K562 (cell line): Measurements from ENCODE around the gene PSME4. TPM values are rescaled to one million over a fixed set of nuclear protein-coding genes. Genes with fewer than 3 reads are reported as not detected.
"Not testable (repeated sequence)": the region's sequence is repeated elsewhere in the genome, so short reads cannot be mapped to it uniquely, and the experiment has no call there.

ENCODE experiments used
- ATAC-seq: fragments of 200-7000 bp; cut with Tn5 transposase; 3 replicates; pipeline ENCODE4 v1.9.1; 2020; ENCODE audit warnings: moderate library complexity
- BruUV-seq: library from RNA; stranded (reverse); fragments of 400-500 nt; replicated peaks from 2 replicates; lab custom pipeline; 2021; lab: Mats Ljungman, UMichigan
- CTCF ChIA-PET: fragments of 300-600 bp; formaldehyde crosslinking; extraction: SDS; loops from one replicate; lab custom pipeline; 2021; ENCODE audit warnings: low intra/inter-chr PET ratio; lab: Yijun Ruan, JAX
- POLR2A ChIA-PET: fragments of 300-600, 350-650 bp; sonication (Branson Sonifier 250); formaldehyde crosslinking; extraction: SDS; loops from one replicate; lab custom pipeline; 2021; ENCODE audit warnings: antibody characterized with exemption, inconsistent platforms; lab: Yijun Ruan, JAX
- DNase-seq, 4 experiments: peaks; one replicate each; pipeline versions ENCODE4 v3.0.0 to v3.0.0-alpha.2; 2011 to 2018; ENCODE audit warnings: low spot score in 3 of 4, mixed read lengths in 3 of 4; ENCODE audit errors: extremely low read depth in 1 of 4
- FAIRE-seq: peaks from 2 replicates; lab custom pipeline; 2011; peaks lifted over from hg19 to GRCh38; lab: Jason Lieb, UNC
- H2AFZ ChIP-seq: 2 replicates; pipeline ENCODE4 v1.6.0; 2011; ENCODE audit warnings: low read depth, low read length, control low read depth, inconsistent platforms
- H3K27ac ChIP-seq: fragments of 200-600 bp; 3 replicates; pipeline ENCODE4 v1.8.0; 2011; ENCODE audit warnings: low read depth, mild to moderate bottlenecking, control low read depth, inconsistent platforms, low read length, moderate library complexity, mixed read lengths; ENCODE audit errors: extremely low read depth
- H3K27me3 ChIP-seq, 2 experiments: fragments of 300-600 bp in 1 of 2; 2 replicates in 1 of 2; 3 replicates in 1 of 2; pipeline versions ENCODE4 v1.6.0 to v1.8.0; 2011; ENCODE audit warnings: inconsistent platforms in 2 of 2, low read length in 2 of 2, mild to moderate bottlenecking in 1 of 2, mixed read lengths in 1 of 2, moderate library complexity in 1 of 2; ENCODE audit not compliant: control insufficient read depth in 2 of 2, insufficient read depth in 2 of 2
- H3K36me3 ChIP-seq: fragments of 300-600 bp; 3 replicates; pipeline ENCODE4 v1.8.0; 2011; ENCODE audit warnings: mild to moderate bottlenecking, low read length, inconsistent platforms; ENCODE audit not compliant: control insufficient read depth, insufficient read depth
- H3K4me1 ChIP-seq, 2 experiments: fragments of 200-600 bp in 1 of 2; replicated peaks in 1 of 2; 2 replicates in 1 of 2; 3 replicates in 1 of 2; pipeline versions ENCODE4 v1.5.1 to v1.8.0; 2011; ENCODE audit warnings: inconsistent platforms in 2 of 2, low read length in 2 of 2, mild to moderate bottlenecking in 1 of 2, mixed read lengths in 1 of 2, moderate library complexity in 1 of 2; ENCODE audit not compliant: control insufficient read depth in 2 of 2, insufficient read depth in 2 of 2
- H3K4me2 ChIP-seq: 2 replicates; pipeline ENCODE4 v1.6.1; 2011; ENCODE audit warnings: low read length, control low read depth, inconsistent platforms, mixed read lengths; ENCODE audit not compliant: insufficient read depth
- H3K4me3 ChIP-seq: fragments of 200-600 bp; sonication (generic), shearing (Covaris generic); 2 replicates; pipeline ENCODE4 v1.5.1; 2016; ENCODE audit warnings: control low read depth, inconsistent platforms
- H3K79me2 ChIP-seq: fragments of 200-600 bp; 3 replicates; pipeline ENCODE4 v1.8.0; 2011; ENCODE audit warnings: low read length, inconsistent platforms; ENCODE audit not compliant: control insufficient read depth, insufficient read depth
- H3K9ac ChIP-seq, 2 experiments: 2 replicates each; pipeline versions ENCODE4 v1.6.0 to v1.6.1; 2011; ENCODE audit warnings: low read depth in 2 of 2, low read length in 2 of 2, control low read depth in 1 of 2, inconsistent platforms in 1 of 2, mild to moderate bottlenecking in 1 of 2, mixed read lengths in 1 of 2; ENCODE audit not compliant: insufficient read depth in 1 of 2
- H3K9me1 ChIP-seq: one replicate; pipeline ENCODE4 v1.6.0; 2011; ENCODE audit warnings: inconsistent platforms, mild to moderate bottlenecking, low read length, moderate library complexity; ENCODE audit not compliant: control insufficient read depth, insufficient read depth
- H3K9me3 ChIP-seq: replicated peaks from 2 replicates; pipeline ENCODE4 v1.5.1; 2011; ENCODE audit warnings: low read depth, low read length, inconsistent platforms; ENCODE audit not compliant: control insufficient read depth, insufficient read depth
- H4K20me1 ChIP-seq: replicated peaks from 2 replicates; pipeline ENCODE4 v1.6.1; 2011; ENCODE audit warnings: low read length, inconsistent platforms, mixed read lengths; ENCODE audit not compliant: control insufficient read depth, insufficient read depth
- BDP1 ChIP-seq: IDR thresholded peaks from 3 replicates; pipeline ENCODE4 v1.6.1; 2011; ENCODE audit not compliant: insufficient read length, insufficient read depth
- RFX1 ChIP-seq: fragments of 450-650 bp; IDR thresholded peaks from 2 replicates; pipeline ENCODE4 v1.6.1; 2016; ENCODE audit warnings: mild to moderate bottlenecking, moderate library complexity
- RFX5 ChIP-seq: IDR thresholded peaks from 2 replicates; pipeline ENCODE4 v1.6.1; 2011; ENCODE audit warnings: low read depth, mild to moderate bottlenecking, improper control_type of control experiment, low read length
- SREBF2 ChIP-seq: sonication (generic); formaldehyde crosslinking; IDR thresholded peaks from 2 replicates; pipeline ENCODE4 v1.4.0; 2020; ENCODE audit warnings: mild to moderate bottlenecking, missing genetic modification reagents
- THAP12 ChIP-seq: fragments of 250-450 bp; sonication (Bioruptor Pico); IDR thresholded peaks from 2 replicates; pipeline ENCODE4 v1.9.0; 2021; ENCODE audit warnings: mild to moderate bottlenecking, inconsistent platforms
- THAP7 ChIP-seq: fragments of 250-450 bp; sonication (Bioruptor Pico); IDR thresholded peaks from 2 replicates; pipeline ENCODE4 v1.5.0; 2021
- ZNF239 ChIP-seq: fragments of 250-450 bp; sonication (Bioruptor Pico); IDR thresholded peaks from 2 replicates; pipeline ENCODE4 v1.4.0; 2020; ENCODE audit warnings: mild to moderate bottlenecking
- WGBS: fragments of 100-300 bp; shearing (Covaris generic); methylation state at CpG from one replicate; pipeline ENCODE4 v1.1.6; 2016; ENCODE audit warnings: low coverage, mixed read lengths; ENCODE audit not compliant: insufficient coverage; ENCODE audit errors: missing lambda C conversion rate; 5-methylcytosine and 5-hydroxymethylcytosine counted together
- in situ Hi-C: fragments of 300-500 bp; cut with MboI; formaldehyde crosslinking; loops from 4 replicates; pipeline ENCODE4 v1.15.0; 2018; ENCODE audit warnings: inconsistent platforms, mixed read lengths
- intact Hi-C: fragments of 100-400 bp; cut with micrococcal nuclease; formaldehyde crosslinking; loops from 2 replicates; pipeline ENCODE4 v1.14.2; 2022
- polyA plus RNA-seq, 8 experiments: library from polyadenylated mRNA; depleted of rRNA in 4 of 8; stranded (reverse) in 5 of 8; unstranded in 3 of 8; fragments of >200 nt; fragmentation: Nextera tagmentation in 2 of 8; fragmentation: Illumina TruSeq in 1 of 8; extraction: Ambion mirVana in 2 of 8; extraction: Trizol in 1 of 8; gene quantifications; 2 replicates each; pipeline versions ENCODE4 v1.2.1 to v1.2.3, GENCODE V29; 2011 to 2014; ENCODE audit warnings: inconsistent platforms in 1 of 8, missing spikeins in 1 of 8
- total RNA-seq, 7 experiments: library from RNA; depleted of rRNA in 6 of 7; stranded (reverse); fragments of >200 nt in 6 of 7; fragmentation: Illumina TruSeq in 2 of 7; extraction: Trizol in 2 of 7; gene quantifications; 2 replicates each; pipeline versions ENCODE4 v1.2.1 to v1.2.3, GENCODE V29; 2011 to 2021; ENCODE audit warnings: low replicate concordance in 1 of 7

PSME4 gene
- total and polyA plus RNA-seq, 9 of the 15 experiments (the other 6 are each of a cell fraction or from before 2014, with no cell fraction given) = 24.3 to 77.8 (median 40.5) TPM

- TF ChIP-seq THAP7 = no peak
- TF ChIP-seq SREBF2 (CRISPR knock-in tag) = no peak
- no peak for TF ChIP-seq RFX1
- no peak for TF ChIP-seq BDP1
- no peak for TF ChIP-seq ZNF239 (CRISPR knock-in tag)
- TF ChIP-seq THAP12 (CRISPR knock-in tag) = no peak
- TF ChIP-seq RFX5 = no peak
Observed at GRCh38 chr2:53933329-53933728, 37.5 kb downstream of the PSME4 start (continued).

- BruUV-seq, in situ Hi-C loops, H3K4me3 ChIP-seq, H3K4me1 ChIP-seq, H3K9me3 ChIP-seq, H3K27me3 ChIP-seq, H3K4me2 ChIP-seq, intact Hi-C loops, H3K9ac ChIP-seq, H4K20me1 ChIP-seq, FAIRE-seq, H3K79me2 ChIP-seq, H2AFZ ChIP-seq, DNase-seq, ATAC-seq, H3K27ac ChIP-seq, H3K9me1 ChIP-seq, CTCF ChIA-PET, POLR2A ChIA-PET: not testable (repeated sequence)
- peaks cover 86% of the 10 kb centered on the region for H3K36me3 ChIP-seq
- 96% methylated on average over 8 of the region's 8 CpGs for WGBS
Observed at GRCh38 chr2:53926321-53926720, 44.5 kb downstream of the PSME4 start.
